ENCODE results near the gene BACH2.

Gene BACH2

GRCh38 chr6:90274451-90275030 is 22.1 kb downstream of the BACH2 start:
- DNase-seq, result peak; percentile 90

DNA sequence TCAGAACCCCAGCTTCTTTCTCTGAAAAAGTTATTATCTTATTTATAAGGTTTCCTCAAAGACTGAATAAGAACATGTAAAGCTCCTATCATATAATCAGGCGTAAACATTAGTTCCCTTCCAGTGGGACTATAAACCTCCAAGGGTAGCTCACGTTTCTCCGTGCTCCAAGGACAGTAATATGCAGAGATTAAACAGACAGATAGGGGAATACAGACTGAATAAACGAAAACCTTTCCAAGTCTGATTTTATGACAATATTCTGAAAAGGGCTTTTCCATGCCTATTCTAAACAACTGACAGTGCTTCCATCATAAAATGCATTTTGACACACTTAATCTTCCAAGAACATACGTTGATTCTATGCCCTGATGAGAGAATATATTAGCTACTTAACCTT is 22.8 kb downstream of the BACH2 start:
- no peak for DNase-seq

GRCh38 chr6:90272895-90273294 is 23.7 kb downstream of the BACH2 start:
- DNase-seq, result no peak

- peak; percentile 33 for DNase-seq
These were observed 24.8 kb downstream of the BACH2 start for GRCh38 chr6:90271831-90272230.

GRCh38 chr6:90269334-90269733 is 27.3 kb downstream of the BACH2 start:
- DNase-seq, result no peak

GRCh38 chr6:90268178-90268577 is 28.5 kb downstream of the BACH2 start:
- no peak for DNase-seq

DNA sequence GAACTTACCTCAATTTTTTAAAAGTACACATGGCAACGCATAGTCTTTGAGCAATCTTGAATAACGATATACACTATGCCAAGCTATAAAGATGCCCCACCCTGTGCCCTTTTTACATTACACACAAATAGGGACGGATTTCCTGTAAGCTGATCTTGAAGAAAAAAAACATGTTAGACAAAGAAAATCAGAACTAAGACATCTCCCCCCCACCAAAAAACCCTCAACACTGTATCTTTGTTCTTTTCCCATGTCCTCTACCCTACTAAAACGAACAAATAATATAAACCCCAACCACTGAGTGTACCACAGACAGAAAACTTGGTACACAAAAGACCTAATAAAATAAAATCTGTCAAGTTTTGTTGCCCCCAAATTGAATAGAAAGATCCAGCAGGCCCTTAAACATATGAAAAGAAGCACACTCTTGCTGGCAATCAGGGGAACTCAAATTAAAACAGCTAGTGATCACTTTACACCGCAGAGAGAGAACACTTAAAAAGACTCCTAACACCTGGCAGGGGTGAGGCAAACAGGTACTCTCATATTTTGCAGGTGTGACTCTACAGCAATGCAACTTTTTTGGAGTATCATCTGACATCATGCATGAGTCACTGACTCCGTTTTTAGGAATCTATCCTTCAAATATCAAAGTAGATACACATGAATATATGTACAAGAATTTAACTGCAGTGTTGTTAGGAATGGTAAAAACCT is 29.6 kb downstream of the BACH2 start:
- peak; percentile 41 for DNase-seq

- no peak for DNase-seq
These were observed 32.1 kb downstream of the BACH2 start for GRCh38 chr6:90264561-90264960.

DNA sequence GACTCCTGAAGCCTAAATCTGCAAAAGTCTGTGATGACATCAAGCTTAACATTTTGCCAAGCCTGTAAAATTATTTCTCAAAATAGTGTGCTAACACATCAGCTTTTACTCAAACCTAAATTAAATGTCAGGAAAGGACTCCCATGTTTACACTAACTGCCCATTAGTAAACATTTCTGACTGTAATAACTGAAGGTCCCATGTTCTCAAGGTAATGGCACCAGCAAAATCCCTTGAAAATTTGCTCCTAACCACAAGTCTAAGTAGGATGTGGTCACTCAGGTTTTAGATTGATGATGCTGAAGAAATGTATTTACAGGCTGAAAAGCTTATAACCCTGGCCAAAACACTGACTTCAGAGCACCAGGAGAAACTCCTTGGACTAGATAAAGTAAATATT is 33.0 kb downstream of the BACH2 start:
- no peak for DNase-seq

GRCh38 chr6:90261801-90262200 is 34.8 kb downstream of the BACH2 start:
- DNase-seq, result no peak

GRCh38 chr6:90257486-90257738 is 39.2 kb downstream of the BACH2 start:
- no peak for DNase-seq

- peak; percentile 36 for DNase-seq
These were observed 39.8 kb downstream of the BACH2 start for GRCh38 chr6:90256698-90257485.

GRCh38 chr6:90253631-90254030 is 43.0 kb downstream of the BACH2 start:
- DNase-seq, result no peak

DNA sequence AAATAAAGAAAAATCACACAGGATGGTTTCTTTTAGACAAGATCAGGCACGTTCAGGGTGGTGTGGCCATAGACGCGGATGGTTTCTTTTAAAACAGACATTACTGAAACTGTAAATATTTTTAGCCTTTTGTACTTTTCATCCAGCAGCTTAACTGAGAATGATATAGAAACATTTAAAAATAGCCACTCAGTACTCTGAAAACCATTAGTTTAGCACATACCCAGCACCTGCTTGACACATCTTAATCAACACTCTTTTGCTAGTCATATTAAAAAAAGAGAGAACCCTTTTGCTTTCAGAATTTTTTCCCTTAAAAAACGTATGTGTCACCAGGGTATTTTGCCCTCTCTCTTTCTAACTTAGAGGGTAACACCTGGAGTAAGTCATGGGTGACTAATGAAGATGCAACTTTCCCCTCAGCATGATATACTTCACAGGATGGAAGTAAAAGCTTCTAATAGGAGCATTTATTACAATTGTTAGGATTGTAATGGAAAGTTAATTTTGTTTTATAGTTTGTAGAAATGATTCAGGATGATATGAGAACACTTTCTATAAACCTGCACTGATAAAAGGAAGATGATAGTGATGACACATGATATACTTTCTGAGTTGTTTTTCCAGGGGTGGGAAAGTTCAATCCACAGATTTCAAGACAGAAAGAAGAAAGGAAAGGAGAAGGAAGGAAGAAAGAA is 45.2 kb downstream of the BACH2 start:
- no peak for DNase-seq

- DNase-seq, result no peak
These were observed 46.2 kb downstream of the BACH2 start for GRCh38 chr6:90250405-90250804.

GRCh38 chr6:90249458-90249857 is 47.2 kb downstream of the BACH2 start:
- DNase-seq, result peak; percentile 21

- DNase-seq, result no peak
These were observed 47.6 kb downstream of the BACH2 start for GRCh38 chr6:90249034-90249433.

DNA sequence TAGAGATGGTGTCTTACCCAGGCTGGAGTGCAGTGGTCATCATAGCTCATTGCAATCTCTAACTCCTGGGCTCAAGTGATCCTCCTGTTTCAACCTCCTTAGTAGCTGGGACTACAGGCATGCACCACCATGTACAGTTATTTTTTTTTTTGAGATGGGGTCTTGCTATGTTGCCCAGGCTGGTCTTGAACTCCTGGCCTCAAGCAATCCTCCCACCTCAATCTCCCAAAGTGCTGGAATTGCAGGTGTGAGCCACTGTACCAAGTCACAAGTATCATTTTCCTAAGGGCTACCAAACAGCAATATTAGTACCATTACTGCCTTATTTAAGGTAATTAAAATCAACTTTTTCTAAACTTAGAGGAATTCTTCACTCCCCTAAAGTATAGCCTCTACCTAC is 49.4 kb downstream of the BACH2 start:
- DNase-seq, result no peak

DNA sequence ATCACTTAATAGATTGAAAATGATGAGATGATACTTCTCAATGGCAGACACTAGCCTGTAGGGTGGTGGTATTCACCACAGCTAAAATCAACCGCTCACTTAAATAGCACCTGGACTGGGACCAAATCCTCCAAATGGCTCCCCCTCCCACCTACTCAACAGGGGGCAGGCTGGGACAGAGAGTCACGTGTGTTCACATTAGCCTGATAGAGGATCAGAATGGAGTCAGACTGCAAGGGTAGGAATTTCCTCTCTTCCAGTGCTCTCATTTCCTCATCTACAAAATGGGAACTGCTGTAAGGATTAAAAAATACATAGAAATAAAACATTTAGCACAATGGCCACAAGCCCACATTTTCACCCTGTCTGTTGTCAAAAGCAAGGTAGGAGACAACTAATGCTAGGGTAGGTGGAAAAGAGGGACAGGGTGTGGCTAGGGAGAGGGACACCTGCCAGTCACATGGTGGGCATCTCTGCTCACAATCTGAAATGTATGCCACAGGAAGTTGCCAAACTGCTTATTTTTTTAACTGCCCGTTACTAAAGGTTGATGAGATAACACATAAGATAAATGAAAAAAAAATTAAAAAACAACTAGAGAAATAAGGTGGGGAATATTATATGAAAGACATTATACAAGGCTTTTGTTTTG is 55.3 kb downstream of the BACH2 start:
- no peak for DNase-seq

- DNase-seq, result no peak
These were observed 58.0 kb downstream of the BACH2 start for GRCh38 chr6:90238496-90239266.

DNA sequence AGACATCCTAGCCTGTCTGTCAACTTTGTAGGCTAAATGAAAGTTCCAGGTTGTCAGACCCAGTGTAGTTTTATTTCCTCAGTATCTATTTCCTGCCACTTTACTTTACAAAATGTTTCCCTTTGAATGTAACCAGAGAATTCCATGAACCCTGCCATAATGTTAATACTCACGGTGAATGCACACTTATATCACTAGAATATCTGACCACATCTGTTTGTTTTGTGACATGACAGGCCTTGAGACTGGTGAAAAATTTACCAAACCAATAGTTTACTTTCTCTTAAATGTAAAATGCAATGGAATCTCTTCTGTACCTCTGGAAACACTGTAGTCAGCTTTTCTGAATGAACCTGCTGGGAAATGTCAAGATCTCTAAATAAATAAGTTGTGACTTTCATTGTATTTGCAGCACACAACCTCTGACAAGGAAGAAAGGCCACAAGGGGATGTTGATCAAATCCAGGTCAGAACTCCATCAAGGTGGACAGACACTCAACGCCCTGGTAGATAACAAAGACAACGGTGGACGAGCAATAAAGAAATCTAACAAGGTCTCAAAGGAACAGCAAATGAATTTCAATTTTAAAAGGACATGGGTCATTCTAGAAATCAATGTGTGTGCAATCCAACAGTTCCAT is 59.2 kb downstream of the BACH2 start:
- no peak for DNase-seq

- peak; percentile 79 for DNase-seq
These were observed 62.6 kb downstream of the BACH2 start for GRCh38 chr6:90233994-90234393.
